ENCODE results near the gene OR8G1.
"Not testable (repeated sequence)": the region's sequence is repeated elsewhere in the genome, so short reads cannot be mapped to it uniquely, and the experiment has no call there.

Gene OR8G1, protein sequence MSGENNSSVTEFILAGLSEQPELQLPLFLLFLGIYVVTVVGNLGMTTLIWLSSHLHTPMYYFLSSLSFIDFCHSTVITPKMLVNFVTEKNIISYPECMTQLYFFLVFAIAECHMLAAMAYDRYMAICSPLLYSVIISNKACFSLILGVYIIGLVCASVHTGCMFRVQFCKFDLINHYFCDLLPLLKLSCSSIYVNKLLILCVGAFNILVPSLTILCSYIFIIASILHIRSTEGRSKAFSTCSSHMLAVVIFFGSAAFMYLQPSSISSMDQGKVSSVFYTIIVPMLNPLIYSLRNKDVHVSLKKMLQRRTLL

DNA sequence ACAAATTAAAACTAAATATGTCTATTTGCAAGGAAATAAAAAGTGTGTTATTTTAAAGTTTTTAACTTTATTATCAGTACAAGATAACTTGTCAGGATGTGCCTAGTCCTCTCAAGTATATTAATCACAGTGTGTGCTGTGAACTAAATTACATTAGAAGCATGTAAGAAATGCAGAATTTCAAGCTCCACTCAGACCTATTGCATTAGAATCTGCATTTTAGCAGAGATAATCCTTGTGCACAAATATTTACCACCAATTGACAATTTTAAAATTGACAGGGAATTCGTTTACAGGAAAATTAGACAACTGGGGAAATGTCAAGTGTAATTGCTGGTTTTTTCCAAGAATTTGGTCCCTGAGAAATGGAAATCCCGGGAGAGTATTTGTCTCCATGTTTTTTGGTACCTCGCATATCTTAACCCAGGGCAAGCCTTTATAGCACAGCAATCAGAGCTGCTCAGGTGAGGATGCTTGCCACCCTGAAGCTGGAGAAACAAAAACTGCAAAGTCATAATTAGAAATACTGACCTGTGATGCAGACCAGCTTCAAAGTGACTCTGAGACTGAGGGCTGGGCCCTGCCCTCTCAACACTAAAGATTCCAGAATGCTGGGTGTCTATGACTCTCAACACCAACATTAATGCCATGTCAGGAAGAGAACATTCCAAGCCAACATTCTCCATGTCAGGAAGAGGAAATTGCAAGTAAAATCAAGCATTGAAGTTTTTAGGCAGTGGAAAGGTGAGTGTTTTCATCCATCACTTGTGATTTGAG, at the start of gene OR8G1:
OR8G1 (plus strand) TSS at position 475 of the 777 bp plus-strand sequence. CDS start 8,581 bp downstream, outside the sequence.
- no peak for DNase-seq

DNA sequence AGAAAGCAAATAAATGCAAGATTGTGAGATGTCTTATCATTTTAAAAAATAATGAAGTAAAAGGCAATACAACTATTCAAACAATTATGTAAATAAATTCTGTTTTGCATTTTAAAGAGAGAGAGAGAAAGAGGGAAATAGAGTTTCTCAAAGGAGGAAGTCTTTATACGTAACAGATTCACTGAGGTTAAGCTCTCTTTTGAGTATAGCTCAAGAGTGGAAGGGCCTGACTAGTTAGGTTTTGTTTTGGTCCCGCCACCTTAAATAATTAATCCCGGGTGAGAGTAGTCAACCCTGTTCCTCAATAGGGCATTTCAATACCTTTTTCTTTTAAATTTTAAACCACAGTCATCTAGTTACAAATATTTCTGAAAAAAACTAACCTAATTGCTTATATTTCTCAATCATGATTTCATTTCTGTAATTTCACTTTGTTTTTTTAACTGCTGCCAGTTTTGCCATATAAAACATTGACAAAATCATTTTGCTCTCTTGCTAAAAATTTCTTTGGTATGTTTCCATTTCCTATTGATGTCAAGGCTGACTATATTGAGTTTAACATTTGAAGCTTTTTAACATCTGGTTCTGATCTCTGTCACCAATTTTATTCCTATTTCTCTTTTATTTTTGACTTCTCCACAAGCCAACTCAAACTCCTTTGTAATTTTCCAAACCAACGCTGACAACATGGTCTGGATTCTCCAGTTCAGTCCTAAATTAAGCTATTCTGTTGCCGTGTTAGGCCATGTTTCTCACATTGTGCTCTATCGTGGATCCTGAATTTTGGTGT, 47.5 kb upstream of the OR8G1 start:
- no peak for DNase-seq

DNA sequence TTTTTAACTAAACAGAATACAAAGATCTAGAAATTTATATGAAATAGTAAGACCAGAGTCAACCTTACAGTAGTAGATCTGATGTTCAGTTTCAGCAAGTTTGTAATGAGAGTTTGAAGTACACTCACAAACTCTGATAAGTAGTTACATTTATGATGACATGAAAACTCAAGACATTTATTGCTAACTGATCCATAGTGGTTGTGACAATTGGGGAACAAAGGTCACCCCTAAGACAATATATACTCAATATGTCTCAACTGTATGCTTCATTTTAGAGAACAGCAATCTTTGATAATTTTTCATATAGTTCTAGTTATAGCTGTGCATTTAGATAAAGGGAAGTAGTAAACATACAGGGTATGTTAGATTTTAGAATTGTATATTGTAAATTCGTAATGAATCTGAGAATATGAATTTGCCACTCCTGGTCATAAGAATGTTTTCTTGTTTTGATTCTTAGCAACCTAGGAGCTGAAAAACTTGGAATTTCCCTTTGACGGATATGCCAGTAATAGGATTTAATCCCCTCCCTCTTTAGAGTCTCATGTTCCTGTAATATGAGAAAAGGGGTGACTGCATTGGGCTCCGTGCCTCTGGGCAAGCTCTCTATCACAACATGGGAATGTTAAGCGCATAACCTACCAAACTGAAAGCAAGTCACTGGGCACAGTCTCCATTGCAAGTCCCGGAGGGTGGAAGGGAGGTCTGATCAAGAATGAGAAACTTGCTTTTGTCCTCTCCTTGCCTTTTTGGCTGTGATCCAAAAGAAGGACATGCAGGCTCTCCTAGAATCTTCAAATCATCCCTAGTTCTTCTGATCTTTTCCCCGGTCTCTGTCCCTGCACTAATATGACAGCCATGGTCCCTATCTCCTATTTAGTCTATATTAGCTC, 46.4 kb upstream of the OR8G1 start:
- no peak for DNase-seq

DNA sequence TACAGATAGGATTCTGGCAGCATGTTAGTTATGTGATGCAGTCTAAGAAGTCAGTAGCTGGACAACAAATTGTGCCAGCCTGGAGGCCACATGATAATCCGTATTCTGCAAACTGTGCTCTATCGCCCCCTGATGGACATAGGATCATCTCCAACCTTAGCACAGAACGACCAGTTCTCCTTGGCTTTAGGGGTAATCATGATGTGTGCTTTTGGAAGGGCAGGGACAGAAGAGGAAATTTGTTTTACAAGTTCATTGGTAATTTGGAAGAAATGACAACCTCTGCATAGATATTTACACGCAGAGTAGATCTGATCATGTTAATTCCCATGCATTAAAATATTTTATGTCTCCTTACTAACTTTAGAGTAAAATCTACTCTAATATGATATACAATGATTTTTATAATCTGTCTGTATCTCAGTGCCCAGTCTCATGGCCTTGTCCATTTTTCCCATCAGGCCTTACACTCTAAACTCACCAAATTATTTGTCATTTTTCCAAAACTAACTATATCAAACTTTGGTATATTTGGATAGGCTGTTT, 45.6 kb upstream of the OR8G1 start:
- no peak for DNase-seq

DNA sequence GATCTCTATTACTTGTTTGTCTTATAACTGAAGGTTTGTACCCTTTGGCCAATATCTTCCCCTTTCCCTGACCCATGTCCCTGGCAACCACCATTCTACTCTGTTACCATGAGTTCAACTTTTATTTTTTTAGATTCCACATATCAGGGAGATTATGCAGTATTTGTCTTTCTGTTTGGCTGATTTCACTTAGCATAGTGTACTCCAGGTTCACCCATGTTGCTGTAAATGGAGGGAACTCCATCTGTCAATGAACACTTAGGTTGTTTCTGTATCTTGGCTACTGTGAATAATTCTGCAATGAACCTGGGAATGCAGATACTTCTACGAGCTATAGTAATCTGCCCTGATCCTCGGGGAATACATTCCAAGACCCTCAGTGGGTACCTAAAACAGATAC, 42.9 kb upstream of the OR8G1 start:
- DNase-seq: no peak

DNA sequence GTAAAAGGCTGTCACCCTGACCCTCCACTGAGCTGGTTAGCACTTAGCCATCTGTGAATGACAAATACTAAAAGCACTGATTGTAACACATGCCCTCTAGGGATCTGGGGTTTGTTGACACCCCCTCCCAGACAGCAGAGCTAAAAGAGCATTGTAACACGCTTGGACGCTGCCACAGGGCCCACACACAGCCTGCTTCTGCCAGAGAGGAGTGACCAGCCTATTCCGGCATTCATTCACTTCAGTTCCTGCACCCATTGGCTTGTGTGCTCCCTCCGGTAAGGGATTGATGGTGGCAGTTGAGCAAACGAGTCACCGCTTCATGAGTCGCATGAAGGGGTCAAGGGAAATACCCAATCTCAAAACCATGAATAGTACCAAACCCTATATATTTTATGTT, 42.0 kb upstream of the OR8G1 start:
- no peak for DNase-seq

DNA sequence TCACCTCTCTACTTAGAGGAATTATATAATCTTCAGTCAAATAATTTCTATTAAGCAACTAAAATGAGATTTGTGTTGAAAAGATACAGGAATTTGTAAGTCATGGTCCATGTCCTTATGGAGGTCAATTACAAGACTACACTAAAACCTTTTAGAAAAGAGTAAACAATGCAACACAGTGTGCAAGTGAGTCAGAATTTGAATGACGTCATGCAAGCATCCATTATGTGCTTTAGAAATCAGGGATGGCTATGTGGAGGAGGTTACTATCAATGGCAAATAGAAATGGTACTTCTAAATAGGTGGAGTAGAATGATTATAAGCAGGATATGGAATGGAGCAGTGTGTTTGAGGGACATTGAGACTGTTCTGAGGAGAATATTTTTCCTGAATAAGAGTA, 41.2 kb upstream of the OR8G1 start:
- DNase-seq: no peak

DNA sequence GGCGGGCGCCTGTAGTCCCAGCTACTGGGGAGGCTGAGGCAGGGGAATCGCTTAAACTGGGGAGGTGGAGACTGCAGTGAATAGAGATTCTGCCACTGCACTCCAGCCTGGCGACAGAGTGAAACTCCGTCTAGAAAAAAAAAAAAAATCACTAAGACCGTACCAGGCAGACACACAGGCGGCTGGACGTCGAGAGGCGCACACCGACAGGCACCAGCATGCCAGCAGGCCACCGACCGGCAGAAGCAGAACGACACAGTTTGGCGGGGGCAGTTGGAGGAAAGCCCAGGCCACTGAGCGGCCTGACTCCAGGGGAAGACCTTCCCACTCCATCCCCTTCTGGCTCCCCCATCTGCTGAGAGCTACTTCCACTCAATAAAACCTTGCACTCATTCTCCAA, 40.2 kb upstream of the OR8G1 start:
- no peak for DNase-seq

DNA sequence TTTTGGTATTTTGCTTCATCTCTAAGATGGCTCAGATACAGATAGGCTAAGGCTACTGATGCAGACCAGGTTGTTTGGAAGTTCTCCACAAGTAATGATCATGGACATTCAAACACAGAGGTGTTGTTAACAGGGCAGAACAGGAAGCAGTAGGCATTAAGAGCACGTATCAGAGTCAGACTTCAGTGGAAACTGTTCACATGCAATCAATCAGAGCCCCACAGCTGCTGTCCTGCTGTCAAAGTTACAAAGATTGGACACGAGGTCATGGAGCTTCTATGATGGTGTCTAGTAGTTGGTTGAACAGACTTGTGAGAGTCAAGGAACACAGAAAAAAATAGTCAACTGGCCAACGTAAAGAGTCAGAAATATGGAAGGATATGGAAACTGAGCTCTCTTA, 37.9 kb upstream of the OR8G1 start:
- DNase-seq: no peak

DNA sequence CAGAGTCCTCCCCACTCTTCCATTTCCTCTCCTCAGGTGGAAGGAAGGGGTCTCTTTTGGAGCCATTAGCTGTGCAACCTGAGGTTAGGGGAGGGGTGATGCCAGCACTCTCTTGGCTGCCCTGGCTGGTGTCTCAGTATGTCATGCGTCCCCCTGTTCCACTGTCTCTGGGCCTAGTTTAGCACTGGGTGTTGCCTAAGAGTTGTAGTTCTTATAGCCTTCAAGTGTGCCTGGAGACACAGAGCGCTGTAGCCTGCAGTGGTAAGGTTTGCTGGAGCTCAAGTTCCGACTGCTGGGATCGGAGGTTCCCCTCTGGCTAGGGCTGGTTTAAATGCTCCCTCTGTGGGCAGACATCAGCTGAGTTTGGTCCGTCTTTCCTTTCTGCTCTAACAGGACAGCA, 36.9 kb upstream of the OR8G1 start:
- DNase-seq: no peak

DNA sequence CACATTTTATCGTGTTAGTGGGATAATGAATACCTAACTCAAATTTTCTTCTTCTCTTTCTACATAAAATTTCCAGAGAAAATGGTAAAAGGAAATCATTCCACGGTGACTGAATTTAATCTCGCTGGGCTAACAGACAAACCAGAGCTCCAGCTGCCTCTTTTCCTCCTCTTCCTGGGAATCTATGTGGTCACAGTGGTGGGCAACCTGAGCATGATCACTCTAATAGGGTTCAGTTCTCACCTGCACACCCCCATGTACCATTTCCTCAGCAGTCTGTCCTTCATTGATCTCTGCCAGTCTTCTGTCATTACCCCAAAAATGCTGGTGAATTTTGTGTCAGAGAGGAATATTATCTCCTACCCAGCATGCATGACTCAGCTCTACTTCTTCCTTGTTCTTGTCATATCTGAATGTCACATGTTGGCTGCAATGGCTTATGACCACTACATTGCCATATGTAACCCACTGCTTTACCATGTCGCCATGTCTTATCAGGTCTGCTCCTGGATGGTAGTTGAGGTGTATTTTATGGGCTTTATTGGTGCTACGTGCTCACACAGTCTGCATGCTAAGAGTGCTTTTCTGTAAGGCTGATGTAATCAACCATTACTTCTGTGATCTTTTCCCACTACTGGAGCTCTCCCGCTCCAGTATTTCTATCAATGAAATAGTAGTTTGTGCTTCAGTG, 33.6 kb upstream of the OR8G1 start:
- DNase-seq: no peak

DNA sequence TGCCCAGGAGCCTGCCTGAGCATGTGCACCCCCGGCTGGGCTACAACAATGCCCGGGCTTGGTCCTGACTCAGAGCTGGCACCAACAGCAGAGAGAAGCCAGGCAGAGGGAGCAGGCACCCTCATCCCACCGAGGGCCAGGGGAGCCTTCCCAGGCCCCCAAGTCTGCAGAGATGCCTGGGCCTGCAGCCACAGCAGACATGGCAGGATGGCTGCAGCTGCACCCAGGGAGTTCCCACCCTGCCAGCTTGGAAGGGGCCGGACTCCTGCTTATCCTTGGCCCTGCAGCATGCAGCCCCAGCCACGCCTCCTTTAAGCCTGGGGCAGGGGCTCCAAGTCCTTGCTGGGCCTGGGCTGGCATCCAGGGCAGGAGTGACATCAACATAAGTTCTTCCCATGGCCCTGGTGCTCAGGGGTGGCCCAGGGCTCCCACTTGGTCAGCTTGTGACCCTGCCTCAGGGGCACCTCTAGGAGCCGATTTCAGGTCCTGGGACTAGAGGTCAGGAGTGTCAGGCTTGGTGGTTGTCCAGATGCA, 31.0 kb upstream of the OR8G1 start:
- DNase-seq: no peak

DNA sequence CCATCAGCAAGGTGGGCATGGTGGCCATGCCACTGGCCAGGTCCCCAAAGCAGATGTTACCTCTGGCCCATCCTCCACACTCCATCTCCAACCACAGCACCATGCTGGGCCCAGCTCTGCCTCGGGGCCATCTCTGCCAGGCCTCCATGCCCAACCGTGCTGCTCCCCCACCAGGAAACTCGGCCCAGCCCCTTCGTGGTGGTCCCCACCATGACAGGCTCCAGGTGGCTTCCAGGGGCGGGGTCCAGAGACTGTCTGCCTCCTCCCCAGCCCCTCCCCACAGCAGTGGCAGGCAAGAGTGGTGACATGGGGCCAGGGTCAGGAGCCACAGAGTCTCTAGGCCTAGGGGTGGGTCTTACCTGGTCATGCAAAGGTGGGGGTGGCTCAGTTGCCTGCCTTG, 30.5 kb upstream of the OR8G1 start:
- DNase-seq: no peak

DNA sequence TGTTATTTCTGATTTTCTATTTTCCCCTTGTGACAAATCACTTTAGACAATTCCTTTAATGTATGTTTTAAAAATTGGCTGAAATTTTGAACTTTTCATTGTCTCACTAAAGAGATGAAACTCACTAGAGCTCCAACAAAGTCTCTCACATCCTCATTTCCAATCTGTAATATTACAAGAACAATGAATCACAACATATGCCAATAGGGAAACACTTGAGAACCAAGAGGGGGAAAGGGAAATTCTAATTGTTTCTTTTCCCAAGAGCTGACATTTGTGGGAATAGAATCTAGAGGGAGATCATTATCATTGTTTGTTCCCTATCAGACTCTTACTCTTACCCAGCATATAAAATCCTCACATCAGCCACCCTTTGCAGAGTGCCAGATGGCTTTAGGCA, 29.6 kb upstream of the OR8G1 start:
- no peak for DNase-seq

DNA sequence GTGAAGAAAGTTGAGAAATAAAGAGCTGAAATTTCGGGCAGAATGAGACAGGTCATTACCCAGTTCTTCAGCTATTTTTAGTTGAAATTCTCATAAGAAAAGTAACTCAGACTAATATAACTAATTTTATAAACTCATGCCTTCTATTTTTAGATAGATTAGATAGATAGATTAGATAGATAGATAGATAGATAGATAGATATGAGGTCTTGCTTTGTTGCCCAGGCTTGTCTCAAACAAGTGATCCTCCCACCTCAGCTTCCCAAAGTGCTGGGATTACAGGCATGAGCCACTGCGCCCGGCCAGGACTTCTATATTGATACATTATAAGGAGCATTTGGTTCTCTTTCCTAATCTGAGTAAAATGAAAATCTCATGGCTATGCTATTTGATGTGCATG, 26.9 kb upstream of the OR8G1 start:
- no peak for DNase-seq

DNA sequence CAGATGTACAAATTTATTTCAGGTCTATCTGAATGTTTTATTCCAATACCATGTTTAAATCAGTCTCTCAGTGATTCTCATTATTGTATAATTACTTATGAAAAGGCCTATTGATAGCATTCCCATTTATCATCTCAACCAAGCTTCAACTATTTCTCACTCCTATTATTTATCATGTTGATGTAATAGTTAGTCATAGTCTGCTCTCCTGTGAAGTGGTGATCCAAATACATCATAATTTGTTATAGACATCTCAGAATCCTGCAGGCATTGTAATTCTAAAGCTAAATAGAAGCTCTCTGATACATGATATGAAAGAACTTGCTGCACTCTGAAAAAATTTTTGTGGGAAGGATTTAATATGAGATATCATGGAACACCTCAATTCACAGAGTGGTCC, 21.8 kb upstream of the OR8G1 start:
- DNase-seq: no peak

DNA sequence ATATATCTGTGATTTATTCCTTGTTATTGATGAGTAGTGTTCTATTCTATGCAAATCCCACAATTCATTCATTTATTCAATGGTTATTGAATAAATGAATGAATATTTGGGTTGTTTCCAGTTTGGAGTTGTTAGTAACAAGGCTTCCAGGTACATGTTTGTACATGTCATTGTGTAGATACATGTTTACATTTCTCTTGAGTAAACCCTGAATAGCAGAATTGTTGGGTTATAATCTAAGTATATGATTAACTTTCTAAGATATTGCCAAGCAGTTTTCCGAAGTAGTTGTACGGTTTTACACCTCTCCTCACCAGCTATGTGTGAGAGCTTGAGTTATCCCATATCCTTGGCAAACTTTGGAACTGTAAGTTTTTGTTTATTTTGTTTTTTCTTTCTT, 18.5 kb upstream of the OR8G1 start:
- no peak for DNase-seq

DNA sequence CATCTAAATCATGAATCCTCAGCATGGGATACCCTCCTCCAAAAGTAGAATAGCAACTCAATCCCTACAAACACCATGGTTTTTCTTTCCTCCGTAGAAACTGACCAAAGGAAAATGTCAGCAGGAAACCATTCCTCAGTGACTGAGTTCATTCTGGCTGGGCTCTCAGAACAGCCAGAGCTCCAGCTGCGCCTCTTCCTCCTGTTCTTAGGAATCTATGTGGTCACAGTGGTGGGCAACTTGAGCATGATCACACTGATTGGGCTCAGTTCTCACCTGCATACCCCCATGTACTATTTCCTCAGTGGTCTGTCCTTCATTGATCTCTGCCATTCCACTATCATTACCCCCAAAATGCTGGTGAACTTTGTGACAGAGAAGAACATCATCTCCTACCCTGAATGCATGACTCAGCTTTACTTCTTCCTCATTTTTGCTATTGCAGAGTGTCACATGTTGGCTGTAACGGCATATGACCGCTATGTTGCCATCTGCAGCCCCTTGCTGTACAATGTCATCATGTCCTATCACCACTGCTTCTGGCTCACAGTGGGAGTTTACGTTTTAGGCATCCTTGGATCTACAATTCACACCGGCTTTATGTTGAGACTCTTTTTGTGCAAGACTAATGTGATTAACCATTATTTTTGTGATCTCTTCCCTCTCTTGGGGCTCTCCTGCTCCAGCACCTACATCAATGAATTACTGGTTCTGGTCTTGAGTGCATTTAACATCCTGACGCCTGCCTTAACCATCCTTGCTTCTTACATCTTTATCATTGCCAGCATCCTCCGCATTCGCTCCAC, 16.1 kb upstream of the OR8G1 start:
- DNase-seq: not testable (repeated sequence)

DNA sequence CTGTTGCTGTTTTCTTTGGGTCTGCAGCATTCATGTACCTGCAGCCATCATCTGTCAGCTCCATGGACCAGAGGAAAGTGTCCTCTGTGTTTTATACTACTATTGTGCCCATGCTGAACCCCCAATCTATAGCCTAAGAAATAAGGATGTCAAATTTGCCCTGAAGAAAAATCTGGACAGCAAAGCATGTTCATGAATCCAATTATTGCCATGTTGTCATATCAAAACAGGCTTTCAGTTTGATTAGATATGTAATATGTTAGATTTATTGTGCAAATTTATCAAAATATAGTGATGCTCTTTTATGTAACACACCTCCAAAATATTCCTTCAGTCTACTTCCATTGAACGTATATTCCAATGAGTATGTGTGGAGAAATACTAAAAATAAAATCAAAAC, 15.4 kb upstream of the OR8G1 start:
- DNase-seq: no peak

DNA sequence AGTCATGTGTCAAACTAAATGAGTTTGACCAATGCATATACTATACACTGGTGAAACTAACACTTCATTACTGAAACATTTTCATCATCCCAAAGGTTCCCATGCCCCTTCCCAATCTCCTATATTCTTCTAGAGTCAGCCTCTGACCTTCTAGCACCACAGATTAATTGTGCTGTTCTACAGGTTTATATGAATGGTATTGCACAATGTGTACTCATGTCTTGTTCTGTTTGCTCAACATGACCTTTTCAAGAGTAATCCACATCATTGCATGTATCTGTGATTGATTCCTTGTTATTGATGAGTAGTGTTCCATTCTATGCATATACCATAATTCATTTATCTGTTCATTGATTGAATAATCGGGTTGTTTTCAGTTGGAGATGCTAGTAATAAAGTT, 7.5 kb upstream of the OR8G1 start:
- no peak for DNase-seq

DNA sequence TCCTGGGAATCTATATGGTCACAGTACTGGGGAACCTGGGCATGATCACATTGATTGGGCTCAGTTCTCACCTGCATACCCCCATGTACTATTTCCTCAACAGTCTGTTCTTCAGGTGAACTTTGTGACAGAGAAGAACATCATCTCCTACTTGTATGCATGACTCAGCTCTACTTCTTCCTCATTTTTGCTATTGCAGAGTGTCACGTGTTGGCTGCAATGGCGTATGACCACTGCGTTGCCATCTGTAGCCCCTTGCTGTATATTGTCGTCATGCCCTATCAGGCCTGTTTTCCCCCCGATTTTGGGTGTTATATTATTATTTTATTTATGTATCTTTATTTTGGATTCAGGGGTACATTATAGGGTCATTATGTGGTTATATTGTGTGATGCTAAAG, 2.4 kb upstream of the OR8G1 start:
- no peak for DNase-seq

Measured in activated CD8-positive, alpha-beta memory T cell treated with anti-CD3 and anti-CD28 coated beads, Interleukin-2, amount 50 U/mL, for 48 hours (primary cell).